GM18526 (cell line): Measurements from ENCODE around the gene RIMS4.

Experiments used
- POLR2A ChIP-seq: IDR thresholded peaks from 3 replicates; pipeline ENCODE4 v1.6.1; 2011; ENCODE audit not compliant: insufficient read length; ENCODE audit errors: extremely low read depth

Gene RIMS4

GRCh38 chr20:44788706-44789456 lies 21.5 kb downstream of the RIMS4 start:
- TF ChIP-seq POLR2A: no peak

GRCh38 chr20:44787299-44787698 lies 23.0 kb downstream of the RIMS4 start:
- no peak for TF ChIP-seq POLR2A

- TF ChIP-seq POLR2A: no peak
Measured at GRCh38 chr20:44785768-44786167, 24.6 kb downstream of the RIMS4 start.

GRCh38 chr20:44784688-44785087 lies 25.7 kb downstream of the RIMS4 start:
- TF ChIP-seq POLR2A: no peak

- no peak for TF ChIP-seq POLR2A
Measured at GRCh38 chr20:44781791-44782190, 28.6 kb downstream of the RIMS4 start.

- TF ChIP-seq POLR2A: no peak
Measured at GRCh38 chr20:44781118-44781517, 29.2 kb downstream of the RIMS4 start.

- TF ChIP-seq POLR2A: no peak
Measured at GRCh38 chr20:44780226-44780625, 30.1 kb downstream of the RIMS4 start.

GRCh38 chr20:44776980-44777379 lies 33.4 kb downstream of the RIMS4 start:
- TF ChIP-seq POLR2A: no peak

- no peak for TF ChIP-seq POLR2A
Measured at GRCh38 chr20:44773070-44773829, 37.1 kb downstream of the RIMS4 start.

GRCh38 chr20:44772636-44773035 lies 37.7 kb downstream of the RIMS4 start:
- no peak for TF ChIP-seq POLR2A

- TF ChIP-seq POLR2A: no peak
Measured at GRCh38 chr20:44771172-44771535, 39.2 kb downstream of the RIMS4 start.

GRCh38 chr20:44770484-44771171 lies 39.7 kb downstream of the RIMS4 start:
- TF ChIP-seq POLR2A: no peak

GRCh38 chr20:44769481-44769863 lies 40.9 kb downstream of the RIMS4 start:
- no peak for TF ChIP-seq POLR2A

- TF ChIP-seq POLR2A: no peak
Measured at GRCh38 chr20:44768854-44769480, 41.4 kb downstream of the RIMS4 start.

GRCh38 chr20:44768256-44768655 lies 42.1 kb downstream of the RIMS4 start:
- no peak for TF ChIP-seq POLR2A

GRCh38 chr20:44765701-44766347 lies 44.5 kb downstream of the RIMS4 start:
- no peak for TF ChIP-seq POLR2A

- no peak for TF ChIP-seq POLR2A
Measured at GRCh38 chr20:44765091-44765490, 45.3 kb downstream of the RIMS4 start.
